NCI-H128 (cell line): ENCODE data around the gene RBFOX1.

Source experiments
- DNase-seq: peaks from one replicate; lab custom pipeline; 2025; ENCODE audit not compliant: unreplicated experiment; lab: John Stamatoyannopoulos, UW

The RBFOX1 gene

GRCh38 chr16:7408700-7409365 is 76.2 kb downstream of the RBFOX1 start:
- no peak for DNase-seq

GRCh38 chr16:7419441-7419840 is 86.8 kb downstream of the RBFOX1 start:
- no peak for DNase-seq

GRCh38 chr16:7420079-7420478 is 87.4 kb downstream of the RBFOX1 start:
- no peak for DNase-seq

- no peak for DNase-seq
These were observed 88.2 kb downstream of the RBFOX1 start for GRCh38 chr16:7420843-7421242.

GRCh38 chr16:7421578-7421977 is 88.9 kb downstream of the RBFOX1 start:
- DNase-seq = no peak

GRCh38 chr16:7422036-7422888 is 89.6 kb downstream of the RBFOX1 start:
- no peak for DNase-seq

- no peak for DNase-seq
These were observed 90.9 kb downstream of the RBFOX1 start for GRCh38 chr16:7423434-7424044.

GRCh38 chr16:7426161-7426560 is 93.5 kb downstream of the RBFOX1 start:
- no peak for DNase-seq

- DNase-seq = no peak
These were observed 99.1 kb downstream of the RBFOX1 start for GRCh38 chr16:7431723-7432122.

GRCh38 chr16:7436306-7436705 is 103.7 kb downstream of the RBFOX1 start:
- no peak for DNase-seq

GRCh38 chr16:7437135-7437804 is 104.6 kb downstream of the RBFOX1 start:
- no peak for DNase-seq

GRCh38 chr16:7437843-7438242 is 105.2 kb downstream of the RBFOX1 start:
- no peak for DNase-seq

- no peak for DNase-seq
These were observed 106.0 kb downstream of the RBFOX1 start for GRCh38 chr16:7438601-7439000.

GRCh38 chr16:7439518-7439917 is 106.9 kb downstream of the RBFOX1 start:
- DNase-seq = no peak

GRCh38 chr16:7440886-7441400 is 108.3 kb downstream of the RBFOX1 start:
- DNase-seq = no peak

GRCh38 chr16:7442050-7442449 is 109.4 kb downstream of the RBFOX1 start:
- DNase-seq = no peak

GRCh38 chr16:7443142-7443541 is 110.5 kb downstream of the RBFOX1 start:
- no peak for DNase-seq

- DNase-seq = no peak
These were observed 111.2 kb downstream of the RBFOX1 start for GRCh38 chr16:7443648-7444365.

GRCh38 chr16:7449306-7449705 is 116.7 kb downstream of the RBFOX1 start:
- DNase-seq = no peak

GRCh38 chr16:7449808-7450207 is 117.2 kb downstream of the RBFOX1 start:
- no peak for DNase-seq

- no peak for DNase-seq
These were observed 117.8 kb downstream of the RBFOX1 start for GRCh38 chr16:7450440-7450839.
